DMS53 treated with DMSO at 0.1 percent for 48 hours (cell line): Measurements from ENCODE around the gene PROS1.
A peak's percentile ranks its signal among the peaks of the same experiment; 100 is the strongest.

Source experiments
- DNase-seq: peaks from one replicate; lab custom pipeline; 2025; ENCODE audit not compliant: unreplicated experiment; lab: John Stamatoyannopoulos, UW

PROS1 gene

GRCh38 chr3:93973131-93974126 is at the start of gene PROS1:
Gene PROS1 (minus strand): TSS chr3:93973896. CDS start chr3:93973749, 147 bp downstream.
- DNase-seq = peak; percentile 27

DNA sequence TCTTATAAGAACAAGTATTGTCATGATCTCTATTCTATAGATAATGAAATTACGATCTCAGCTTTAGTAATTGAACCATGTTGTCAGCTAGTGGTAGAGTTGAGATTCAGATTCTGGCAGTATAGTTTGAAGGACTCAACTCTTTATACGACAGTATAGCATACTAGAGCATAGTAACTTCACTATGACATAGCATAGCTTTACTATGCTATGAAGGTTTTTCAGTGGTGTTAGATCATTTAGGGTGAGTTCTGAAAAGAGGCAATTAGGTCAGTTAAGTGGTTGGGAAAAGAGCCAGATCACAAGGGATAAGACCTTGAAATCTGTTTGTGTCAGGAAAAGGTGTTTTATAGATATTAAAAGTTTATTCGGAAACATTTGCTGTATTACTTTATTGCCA is 46.6 kb upstream of the PROS1 start:
- no peak for DNase-seq

DNA sequence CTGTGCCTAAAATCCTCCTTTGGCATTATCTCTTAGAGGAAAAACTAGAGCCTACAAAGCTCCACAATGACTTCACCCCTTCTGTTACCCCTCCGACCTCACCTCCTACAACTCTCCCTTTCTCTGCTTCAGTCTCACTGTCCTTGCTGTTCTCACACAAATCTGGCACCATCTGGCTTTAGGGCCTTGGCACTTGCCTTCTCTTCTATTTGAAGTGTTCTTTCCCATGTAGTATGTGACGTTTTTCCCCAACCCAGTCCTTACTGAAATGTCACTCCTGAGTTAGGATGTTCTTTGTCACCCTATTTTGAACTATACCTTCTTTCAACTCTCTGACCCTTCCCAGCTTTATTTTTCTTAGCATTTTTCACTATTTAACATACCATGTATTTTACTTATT is 46.0 kb upstream of the PROS1 start:
- no peak for DNase-seq

DNA sequence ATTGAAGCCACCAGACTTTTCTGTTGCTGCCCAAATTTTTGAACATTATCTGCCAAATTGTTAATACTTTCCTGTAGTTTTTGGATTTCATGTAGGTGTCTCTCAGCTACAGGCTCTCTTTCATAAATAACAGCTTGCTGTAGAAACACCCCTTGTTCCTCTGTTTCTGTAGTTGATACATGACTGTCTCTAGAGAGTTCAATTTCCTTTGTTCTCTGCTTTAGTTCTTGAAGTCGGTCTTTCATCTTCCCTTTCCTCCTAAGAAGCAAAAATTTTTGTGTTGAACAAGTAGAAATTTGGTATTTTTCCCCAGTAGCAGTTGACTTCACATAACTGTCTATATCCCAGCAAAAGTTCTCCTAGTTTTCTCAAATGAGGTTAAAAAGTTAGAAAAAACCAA is 41.3 kb upstream of the PROS1 start:
- DNase-seq = no peak

DNA sequence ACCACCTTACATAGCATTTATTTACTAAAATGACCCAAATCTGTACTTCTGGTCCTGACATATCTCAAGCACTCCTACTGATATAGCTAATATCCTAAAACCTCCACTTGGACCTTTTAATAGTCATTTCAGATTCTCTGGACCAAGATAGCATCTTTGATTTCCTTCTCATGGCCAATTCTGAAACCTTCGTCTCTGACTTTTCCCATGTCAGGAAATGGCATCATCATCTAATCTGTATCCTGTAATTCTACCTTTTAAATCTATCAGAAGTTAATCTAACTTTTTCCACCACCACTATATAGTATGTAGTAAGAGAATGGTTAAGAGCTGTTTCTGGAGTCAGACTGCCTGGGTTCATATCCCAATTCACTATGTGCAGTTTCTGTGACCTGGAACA is 38.5 kb upstream of the PROS1 start:
- DNase-seq = no peak

GRCh38 chr3:94011233-94011711 is 37.6 kb upstream of the PROS1 start:
- no peak for DNase-seq

GRCh38 chr3:94009608-94010007 is 35.9 kb upstream of the PROS1 start:
- no peak for DNase-seq

GRCh38 chr3:94008253-94008652 is 34.6 kb upstream of the PROS1 start:
- no peak for DNase-seq

- peak; percentile 35 for DNase-seq
Measured at GRCh38 chr3:94004301-94004910, 30.7 kb upstream of the PROS1 start.

DNA sequence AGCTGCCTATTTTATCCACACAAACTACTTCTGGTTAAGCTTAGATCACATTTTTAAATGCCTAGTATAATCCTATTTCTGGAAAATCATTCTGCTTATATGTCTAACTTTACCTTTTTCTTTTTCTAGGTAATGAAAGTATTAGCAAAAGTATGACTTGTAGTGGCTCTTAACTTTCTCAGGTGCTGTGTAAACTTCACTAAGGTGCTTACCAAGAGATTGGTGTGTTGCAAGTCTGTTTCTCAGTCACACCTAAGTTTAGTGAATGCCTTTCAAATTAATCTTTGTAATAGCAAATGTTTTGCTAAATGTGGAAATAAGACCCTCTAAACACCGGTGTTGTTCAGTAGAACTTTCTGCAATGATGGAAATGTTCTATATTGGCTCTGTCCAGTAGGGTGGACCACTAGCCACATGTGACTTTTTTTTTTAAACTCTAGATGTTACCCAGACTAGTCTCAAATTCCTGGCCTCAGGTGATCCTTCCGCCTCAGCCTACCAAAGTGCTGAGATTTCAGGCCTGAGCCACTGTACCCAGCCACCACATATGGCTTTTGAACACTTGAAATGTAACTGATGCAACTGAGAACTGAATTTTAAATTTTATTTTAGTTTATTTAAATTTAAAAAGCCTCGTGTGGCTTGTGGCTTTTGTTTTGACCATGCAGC is 28.3 kb upstream of the PROS1 start:
- no peak for DNase-seq

GRCh38 chr3:94001191-94001590 is 27.5 kb upstream of the PROS1 start:
- no peak for DNase-seq

DNA sequence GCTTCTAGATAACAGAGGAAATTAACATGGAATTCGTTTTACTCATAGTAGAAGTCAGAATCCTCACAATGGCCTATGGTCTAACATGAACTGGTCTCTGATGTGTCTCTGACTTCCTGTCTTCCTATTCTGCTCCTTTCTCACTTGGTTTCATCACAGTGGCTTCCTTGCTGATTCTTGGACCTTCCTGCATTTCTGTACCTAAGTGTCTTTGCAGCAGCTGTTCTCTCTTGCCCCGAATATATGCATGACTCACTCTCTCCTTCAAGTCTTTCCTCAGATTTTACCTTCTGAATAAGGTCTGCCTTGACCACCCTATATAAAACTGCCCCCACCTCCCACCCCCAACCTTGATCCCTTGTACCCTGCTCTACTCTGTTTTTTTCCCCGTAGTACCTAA is 20.4 kb upstream of the PROS1 start:
- no peak for DNase-seq

DNA sequence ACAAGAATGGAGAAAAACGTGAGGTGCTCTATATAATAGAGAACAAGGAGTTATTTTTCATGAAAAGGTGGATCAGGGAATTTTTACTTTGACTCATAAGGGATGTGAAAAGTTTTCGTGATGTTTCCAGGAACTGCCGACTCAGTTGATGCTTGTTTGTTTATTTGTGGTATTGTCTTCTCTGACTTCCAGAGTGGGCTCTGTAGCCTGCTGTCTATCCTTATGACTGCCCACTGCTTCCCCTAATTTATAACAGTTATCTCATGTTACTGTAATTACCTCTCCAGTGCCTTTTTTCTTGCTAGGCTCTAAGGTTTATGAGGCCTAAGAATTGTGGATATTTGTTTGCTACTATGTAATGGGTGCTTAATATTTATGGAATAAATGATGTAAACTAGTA is 18.5 kb upstream of the PROS1 start:
- DNase-seq = no peak

- no peak for DNase-seq
Measured at GRCh38 chr3:93991631-93992030, 17.9 kb upstream of the PROS1 start.

DNA sequence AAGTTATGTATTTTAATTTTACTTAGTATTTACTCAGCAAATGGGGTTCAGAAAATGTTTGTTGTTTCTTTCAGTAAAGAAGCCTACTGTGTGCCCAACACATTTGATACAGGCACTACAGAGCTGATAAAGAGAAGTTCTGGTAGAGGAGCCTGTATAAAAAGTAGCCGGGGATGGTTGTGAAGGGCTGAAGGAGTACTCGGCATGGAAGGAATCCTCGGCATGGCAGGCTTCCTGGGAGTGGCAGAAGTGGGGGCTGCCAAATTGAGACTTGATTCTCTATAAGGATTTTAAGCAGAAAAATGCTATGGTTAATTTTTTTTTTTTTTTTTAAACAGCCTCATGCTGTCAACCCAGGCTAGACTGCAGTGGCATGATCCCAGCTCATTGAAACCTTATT is 15.5 kb upstream of the PROS1 start:
- no peak for DNase-seq

DNA sequence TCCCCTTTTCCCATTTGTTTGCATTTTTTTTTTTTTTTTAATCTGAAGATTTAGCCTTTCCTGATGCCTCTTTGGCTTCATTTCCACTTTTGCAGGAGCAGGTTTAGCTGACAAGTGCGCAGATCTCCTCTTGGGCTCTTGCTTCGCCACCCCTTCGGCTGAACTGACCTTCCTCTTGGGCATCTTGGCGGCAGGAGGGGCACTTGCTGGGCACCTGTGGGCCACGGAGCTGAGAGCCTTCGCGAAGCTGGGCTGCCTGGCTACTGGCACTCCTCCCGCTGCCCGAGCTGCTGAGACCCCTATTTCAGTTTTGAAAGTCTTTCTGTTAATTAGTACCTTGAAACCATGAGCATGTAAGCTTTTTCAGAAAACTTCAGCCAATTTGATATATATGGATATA is 15.1 kb upstream of the PROS1 start:
- DNase-seq = no peak

- DNase-seq = no peak
Measured at GRCh38 chr3:93988283-93988682, 14.6 kb upstream of the PROS1 start.

DNA sequence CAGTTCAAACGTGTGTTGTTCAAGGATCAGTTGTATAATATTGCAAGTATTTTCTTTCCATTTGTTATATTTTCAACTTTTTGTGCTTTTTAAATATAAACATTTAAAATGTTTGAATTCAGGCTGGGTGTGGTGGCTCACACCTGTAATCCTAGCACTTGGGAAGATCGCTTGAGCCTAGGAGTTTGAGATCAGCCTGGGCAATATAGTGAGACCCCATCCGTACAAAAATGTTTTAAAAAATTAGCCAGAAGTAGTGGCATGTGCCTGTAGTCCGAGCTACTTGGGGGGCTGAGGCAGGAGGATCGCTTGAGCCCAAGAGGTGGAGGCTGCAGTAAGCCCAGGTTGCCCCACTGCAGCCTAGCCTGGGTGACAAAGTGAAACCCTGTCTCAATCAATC is 10.9 kb upstream of the PROS1 start:
- DNase-seq = no peak

- no peak for DNase-seq
Measured at GRCh38 chr3:93983408-93983807, 9.7 kb upstream of the PROS1 start.

- no peak for DNase-seq
Measured at GRCh38 chr3:93981649-93982048, 8.0 kb upstream of the PROS1 start.

DNA sequence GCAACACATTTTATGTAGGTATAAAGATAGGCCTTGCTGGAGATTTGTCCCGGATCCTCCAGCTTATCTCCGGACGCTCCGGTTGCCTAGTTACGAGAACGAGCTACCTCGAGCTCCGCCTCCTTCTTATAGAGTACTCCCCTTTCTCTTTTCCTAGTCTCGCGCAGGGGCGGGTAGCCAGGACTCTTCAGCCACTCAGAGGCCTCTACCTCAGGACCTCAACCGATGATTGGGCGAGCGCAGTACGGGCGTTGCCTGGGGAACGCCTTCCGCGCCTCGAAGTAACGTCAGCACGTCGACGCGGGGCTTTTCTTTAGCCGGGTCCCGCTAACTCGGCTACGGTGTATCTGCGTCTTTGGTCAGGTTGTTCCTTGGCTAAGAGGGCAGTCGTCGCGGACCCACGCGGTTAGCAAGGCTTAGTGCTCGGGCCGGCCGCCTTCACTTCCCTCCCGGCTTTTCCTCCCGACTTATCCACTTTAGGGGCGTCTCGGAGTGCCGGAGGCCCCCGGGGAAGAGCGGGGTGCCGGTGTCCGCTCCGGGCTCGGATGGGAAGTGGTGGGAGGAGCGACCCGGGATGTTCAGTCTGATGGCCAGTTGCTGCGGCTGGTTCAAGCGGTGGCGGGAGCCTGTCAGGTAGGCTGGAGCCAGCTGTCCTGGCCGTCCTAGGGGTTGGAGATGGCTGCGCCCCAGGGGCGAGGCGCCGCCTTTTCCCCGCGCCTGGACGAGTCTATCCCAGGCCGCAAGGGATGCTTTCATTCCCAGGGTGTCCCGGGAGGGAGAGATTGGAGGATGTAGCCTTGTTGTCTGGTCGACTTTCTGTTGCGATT is 6.4 kb upstream of the PROS1 start, which contains the start of gene ARL13B:
TSS of gene ARL13B (plus strand) at position 306 of the 827 bp plus-strand sequence. CDS start at position 575, 269 bp downstream.
- peak; percentile 91 for DNase-seq
